SW480 (cell line): ENCODE results near the gene KARS1.
"Not testable (repeated sequence)": the region's sequence is repeated elsewhere in the genome, so short reads cannot be mapped to it uniquely, and the experiment has no call there.

Source experiments
- DNase-seq: peaks from one replicate; pipeline ENCODE4 v3.0.0-alpha.2; 2016; ENCODE audit warnings: low spot score

KARS1 gene

GRCh38 chr16:75624921-75625334 lies 22.5 kb downstream of the KARS1 start:
- no peak for DNase-seq

GRCh38 chr16:75622761-75623605 lies 24.5 kb downstream of the KARS1 start, which contains the start of gene ADAT1:
TSS of gene ADAT1 (minus strand) at chr16:75623281. CDS start at chr16:75620799, 2,482 bp downstream.
- DNase-seq = peak; percentile 92

GRCh38 chr16:75621170-75621477 lies 26.3 kb downstream of the KARS1 start:
- peak; percentile 26 for DNase-seq

- no peak for DNase-seq
Measured at GRCh38 chr16:75620326-75621169, 26.9 kb downstream of the KARS1 start.

- no peak for DNase-seq
Measured at GRCh38 chr16:75618780-75619179, 28.7 kb downstream of the KARS1 start.

GRCh38 chr16:75617121-75617520 lies 30.3 kb downstream of the KARS1 start:
- DNase-seq = no peak

GRCh38 chr16:75616521-75617010 lies 30.9 kb downstream of the KARS1 start:
- no peak for DNase-seq

GRCh38 chr16:75615619-75616018 lies 31.8 kb downstream of the KARS1 start:
- DNase-seq = no peak

GRCh38 chr16:75614066-75614897 lies 33.2 kb downstream of the KARS1 start:
- DNase-seq = no peak

- DNase-seq = no peak
Measured at GRCh38 chr16:75606507-75606906, 41.0 kb downstream of the KARS1 start.

- no peak for DNase-seq
Measured at GRCh38 chr16:75603241-75603640, 44.2 kb downstream of the KARS1 start.

- no peak for DNase-seq
Measured at GRCh38 chr16:75599452-75600277, 47.8 kb downstream of the KARS1 start.

GRCh38 chr16:75593825-75594820 lies 53.3 kb downstream of the KARS1 start:
- DNase-seq = no peak

- no peak for DNase-seq
Measured at GRCh38 chr16:75593308-75593707, 54.2 kb downstream of the KARS1 start.

- not testable (repeated sequence) for DNase-seq
Measured at GRCh38 chr16:75591927-75592326, 55.5 kb downstream of the KARS1 start.

GRCh38 chr16:75590920-75591843 lies 56.3 kb downstream of the KARS1 start:
- no peak for DNase-seq

- DNase-seq = no peak
Measured at GRCh38 chr16:75589306-75589705, 58.2 kb downstream of the KARS1 start.

- no peak for DNase-seq
Measured at GRCh38 chr16:75588716-75589115, 58.7 kb downstream of the KARS1 start.

GRCh38 chr16:75584108-75584507 lies 63.4 kb downstream of the KARS1 start:
- DNase-seq = no peak
